Measurements from ENCODE around the gene CNTN4. TPM values are rescaled to one million over a fixed set of nuclear protein-coding genes. Genes with fewer than 3 reads are reported as not detected.

Gene CNTN4
- total RNA-seq, 1 donor = under 0.01 TPM

GRCh38 chr3:3074551-3075257 is 976.0 kb downstream of the CNTN4 start:
- no peak overlapping the region for H2AFZ ChIP-seq (ENCODE audit: low read length)
- no peaks in the 10 kb centered on the region for H3K9me3 ChIP-seq (ENCODE audit: low read depth, low read length)
- H3K4me3 ChIP-seq (ENCODE audit: insufficient read depth, low read length) = no peak overlapping the region
- TF ChIP-seq, protein P1, sequence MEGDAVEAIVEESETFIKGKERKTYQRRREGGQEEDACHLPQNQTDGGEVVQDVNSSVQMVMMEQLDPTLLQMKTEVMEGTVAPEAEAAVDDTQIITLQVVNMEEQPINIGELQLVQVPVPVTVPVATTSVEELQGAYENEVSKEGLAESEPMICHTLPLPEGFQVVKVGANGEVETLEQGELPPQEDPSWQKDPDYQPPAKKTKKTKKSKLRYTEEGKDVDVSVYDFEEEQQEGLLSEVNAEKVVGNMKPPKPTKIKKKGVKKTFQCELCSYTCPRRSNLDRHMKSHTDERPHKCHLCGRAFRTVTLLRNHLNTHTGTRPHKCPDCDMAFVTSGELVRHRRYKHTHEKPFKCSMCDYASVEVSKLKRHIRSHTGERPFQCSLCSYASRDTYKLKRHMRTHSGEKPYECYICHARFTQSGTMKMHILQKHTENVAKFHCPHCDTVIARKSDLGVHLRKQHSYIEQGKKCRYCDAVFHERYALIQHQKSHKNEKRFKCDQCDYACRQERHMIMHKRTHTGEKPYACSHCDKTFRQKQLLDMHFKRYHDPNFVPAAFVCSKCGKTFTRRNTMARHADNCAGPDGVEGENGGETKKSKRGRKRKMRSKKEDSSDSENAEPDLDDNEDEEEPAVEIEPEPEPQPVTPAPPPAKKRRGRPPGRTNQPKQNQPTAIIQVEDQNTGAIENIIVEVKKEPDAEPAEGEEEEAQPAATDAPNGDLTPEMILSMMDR (IDR thresholded peaks at IDR 0.05; ENCODE audit: extremely low read depth, low read depth, low read length) = no peak
- no peak overlapping the region for H3K4me2 ChIP-seq (ENCODE audit: insufficient read depth, low read length)
- no peaks in the 10 kb centered on the region for H3K4me1 ChIP-seq (ENCODE audit: insufficient read depth, low read length)
- H4K20me1 ChIP-seq (ENCODE audit: insufficient read depth, low read length) = no peaks in the 10 kb centered on the region
- no peak for DNase-seq (ENCODE audit: insufficient read length, low spot score, missing footprints)
- no peaks in the 10 kb centered on the region for H3K36me3 ChIP-seq (ENCODE audit: insufficient read depth, low read length)
- H3K27me3 ChIP-seq (ENCODE audit: insufficient read depth, low read length) = no peaks in the 10 kb centered on the region
- no peak overlapping the region for H3K27ac ChIP-seq (ENCODE audit: low read depth, low read length)
- H3K79me2 ChIP-seq (ENCODE audit: insufficient read depth, low read length) = no peaks in the 10 kb centered on the region

DNA sequence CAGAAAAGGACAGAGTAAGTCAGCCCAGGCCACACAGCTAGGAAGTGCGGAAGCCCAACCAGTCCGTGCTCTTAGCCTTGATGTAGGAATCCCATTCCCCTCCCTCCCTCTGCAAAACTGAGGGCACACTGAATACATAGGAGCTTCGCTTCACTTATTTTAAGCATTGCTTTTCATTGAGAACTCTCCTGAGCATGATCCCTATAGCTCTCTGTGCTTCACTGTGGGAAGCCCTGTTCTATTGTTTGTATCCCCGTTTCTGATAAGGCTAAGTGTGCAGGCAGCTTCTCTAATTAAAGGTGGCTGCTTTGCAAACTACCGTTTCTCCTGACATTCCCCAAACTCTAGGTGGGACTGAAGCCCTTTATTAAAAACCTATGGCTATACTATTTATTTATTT is 981.6 kb downstream of the CNTN4 start:
- Histone ChIP-seq H4K20me1 (ENCODE audit: insufficient read depth, low read length) (no peaks in the 10 kb centered on the region), H3K4me3 (ENCODE audit: insufficient read depth, low read length) (no peak overlapping the region), H3K9me3 (ENCODE audit: low read depth, low read length) (no peaks in the 10 kb centered on the region), H3K4me1 (ENCODE audit: insufficient read depth, low read length) (no peaks in the 10 kb centered on the region), H2AFZ (ENCODE audit: low read length) (no peak overlapping the region), H3K79me2 (ENCODE audit: insufficient read depth, low read length) (no peaks in the 10 kb centered on the region), H3K36me3 (ENCODE audit: insufficient read depth, low read length) (no peaks in the 10 kb centered on the region), H3K4me2 (ENCODE audit: insufficient read depth, low read length) (no peak overlapping the region), H3K27me3 (ENCODE audit: insufficient read depth, low read length) (no peaks in the 10 kb centered on the region), H3K27ac (ENCODE audit: low read depth, low read length) (no peak overlapping the region)
- DNase-seq (ENCODE audit: insufficient read length, low spot score, missing footprints) = no peak
- TF ChIP-seq, protein P1 (IDR thresholded peaks at IDR 0.05; ENCODE audit: extremely low read depth, low read depth, low read length) = no peak

DNA sequence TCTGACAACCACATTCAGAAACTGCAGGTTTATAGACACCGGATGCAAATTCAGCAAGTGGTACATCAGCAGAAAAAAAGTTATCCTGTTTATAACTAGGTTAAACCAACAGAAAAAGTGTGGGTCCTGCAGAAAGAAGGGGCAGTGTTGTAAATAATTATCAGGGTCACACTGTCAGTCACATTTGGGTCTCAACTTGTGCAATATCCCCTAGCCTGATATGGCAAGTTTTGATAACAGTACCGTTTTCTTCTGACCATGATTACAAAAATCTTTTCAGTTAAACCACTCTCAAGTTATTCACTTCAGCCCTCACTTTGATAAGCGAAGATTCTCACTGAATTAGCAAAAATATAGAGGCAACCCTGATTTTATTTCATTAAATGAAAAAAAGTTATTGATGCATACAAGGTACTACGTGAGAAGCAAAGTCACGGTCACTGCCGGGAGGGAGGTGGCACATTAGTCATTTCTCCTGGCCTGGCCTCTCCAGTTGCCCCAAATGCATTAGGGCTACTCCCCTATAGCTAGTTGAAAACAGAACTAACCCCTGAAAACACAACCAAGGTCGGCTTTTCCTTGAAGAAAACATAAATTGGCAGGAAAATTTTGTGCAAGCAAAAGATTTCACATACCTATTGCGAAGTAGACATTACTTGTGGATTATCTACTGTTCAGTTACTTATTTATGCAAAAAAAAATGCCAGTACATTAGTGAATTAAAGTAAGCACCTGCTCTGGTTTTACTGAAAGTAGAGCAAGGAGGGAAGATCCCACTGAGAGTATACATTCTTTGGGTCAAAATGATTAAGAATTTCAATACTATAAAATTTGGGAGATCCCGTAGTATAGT is 982.9 kb downstream of the CNTN4 start:
- Histone ChIP-seq H3K36me3 (ENCODE audit: insufficient read depth, low read length) (no peaks in the 10 kb centered on the region), H3K4me2 (ENCODE audit: insufficient read depth, low read length) (no peak overlapping the region)

More for the DNA sequence above, 982.9 kb downstream of the CNTN4 start:
- Histone ChIP-seq H3K79me2 (ENCODE audit: insufficient read depth, low read length) (no peaks in the 10 kb centered on the region), H3K9me3 (ENCODE audit: low read depth, low read length) (no peaks in the 10 kb centered on the region), H3K4me1 (ENCODE audit: insufficient read depth, low read length) (no peaks in the 10 kb centered on the region), H3K27me3 (ENCODE audit: insufficient read depth, low read length) (no peaks in the 10 kb centered on the region), H4K20me1 (ENCODE audit: insufficient read depth, low read length) (no peaks in the 10 kb centered on the region), H3K27ac (ENCODE audit: low read depth, low read length) (no peak overlapping the region), H3K4me3 (ENCODE audit: insufficient read depth, low read length) (no peak overlapping the region), H2AFZ (ENCODE audit: low read length) (no peak overlapping the region)
- DNase-seq (ENCODE audit: insufficient read length, low spot score, missing footprints) = no peak
- TF ChIP-seq, protein P1 (IDR thresholded peaks at IDR 0.05; ENCODE audit: extremely low read depth, low read depth, low read length) = no peak

Measured in osteoblast (primary cell).